H1 (cell line): ENCODE measurements around the gene FRMD4B. TPM values are rescaled to one million over a fixed set of nuclear protein-coding genes. Genes with fewer than 3 reads are reported as not detected.
"Not testable (repeated sequence)": the region's sequence is repeated elsewhere in the genome, so short reads cannot be mapped to it uniquely, and the experiment has no call there.

Experiments
- CTCF ChIA-PET: fragments of 300-600 bp; sonication (Branson Sonifier 250); formaldehyde crosslinking; loops from one replicate; lab custom pipeline; 2021; ENCODE audit not compliant: partially characterized antibody; lab: Charles Lee
- POLR2A ChIA-PET: fragments of 300-600 bp; sonication (Branson Sonifier 250); formaldehyde crosslinking; loops from one replicate; lab custom pipeline; 2021; ENCODE audit warnings: inconsistent platforms; ENCODE audit not compliant: partially characterized antibody; lab: Charles Lee
- DNase-seq, 2 experiments: peaks; one replicate each; pipeline versions ENCODE4 v3.0.0 to v3.0.0-alpha.2; 2010 to 2022; ENCODE audit warnings: low spot score in 2 of 2, low read depth in 1 of 2, mixed read lengths in 1 of 2
- FAIRE-seq: peaks from 2 replicates; lab custom pipeline; 2011; peaks lifted over from hg19 to GRCh38; lab: Jason Lieb, UNC
- H2AFZ ChIP-seq: 2 replicates; pipeline ENCODE4 v1.8.1; 2012; ENCODE audit warnings: low read length, inconsistent platforms
- H2AK5ac ChIP-seq: 2 replicates; pipeline ENCODE4 v1.6.1; 2013; ENCODE audit warnings: low read depth, low read length
- H2BK120ac ChIP-seq: replicated peaks from 2 replicates; pipeline ENCODE3; 2013; ENCODE audit warnings: low read depth, low read length, inconsistent platforms
- H2BK12ac ChIP-seq: 2 replicates; pipeline ENCODE4 v1.6.1; 2013; ENCODE audit warnings: low read depth, low read length
- H2BK15ac ChIP-seq: 2 replicates; pipeline ENCODE4 v1.6.1; 2013; ENCODE audit warnings: low read length
- H2BK20ac ChIP-seq: 2 replicates; pipeline ENCODE4 v1.6.1; 2013; ENCODE audit warnings: low read length
- H2BK5ac ChIP-seq: 2 replicates; pipeline ENCODE4 v1.6.1; 2013; ENCODE audit warnings: low read depth, low read length
- H3K14ac ChIP-seq: 2 replicates; pipeline ENCODE4 v1.6.1; 2013; ENCODE audit warnings: inconsistent platforms; ENCODE audit not compliant: insufficient read length
- H3K18ac ChIP-seq: 2 replicates; pipeline ENCODE4 v1.6.1; 2013; ENCODE audit warnings: low read length; ENCODE audit errors: extremely low read depth
- H3K23ac ChIP-seq: 2 replicates; pipeline ENCODE4 v1.6.1; 2013; ENCODE audit warnings: inconsistent platforms; ENCODE audit not compliant: insufficient read length
- H3K23me2 ChIP-seq: 2 replicates; pipeline ENCODE4 v1.6.1; 2013; ENCODE audit warnings: low read depth, low read length
- H3K27ac ChIP-seq: 2 replicates; pipeline ENCODE4 v1.6.1; 2011; ENCODE audit warnings: low read depth, low read length, inconsistent platforms
- H3K27me3 ChIP-seq, 4 experiments: replicated peaks in 1 of 4; 1 replicate in 1 of 4; 2 replicates in 3 of 4; pipeline versions ENCODE4 v1.6.1 to v1.8.1; 2011 to 2013; ENCODE audit warnings: low read length in 3 of 4, mild to moderate bottlenecking in 3 of 4, inconsistent platforms in 2 of 4, mixed read lengths in 2 of 4, moderate library complexity in 1 of 4; ENCODE audit not compliant: control insufficient read depth in 3 of 4, insufficient read depth in 3 of 4; ENCODE audit errors: extremely low read depth in 1 of 4
- H3K36me3 ChIP-seq, 4 experiments: 2 replicates each; pipeline versions ENCODE4 v1.6.1 to v1.8.1; 2011 to 2013; ENCODE audit warnings: mild to moderate bottlenecking in 4 of 4, low read length in 3 of 4, moderate library complexity in 2 of 4, control low read depth in 1 of 4, inconsistent platforms in 1 of 4; ENCODE audit not compliant: insufficient read depth in 4 of 4, control insufficient read depth in 2 of 4
- H3K4ac ChIP-seq: replicated peaks from 2 replicates; pipeline ENCODE3; 2013; ENCODE audit warnings: low read length, low read depth, mixed read lengths, inconsistent platforms; ENCODE audit not compliant: insufficient read length
- H3K4me1 ChIP-seq, 4 experiments: replicated peaks in 1 of 4; 1 replicate in 1 of 4; 2 replicates in 3 of 4; pipeline versions ENCODE4 v1.6.1 to v1.8.1; 2011 to 2013; ENCODE audit warnings: low read length in 3 of 4, inconsistent platforms in 2 of 4, mixed read lengths in 1 of 4; ENCODE audit not compliant: insufficient read depth in 4 of 4, control insufficient read depth in 3 of 4
- H3K4me2 ChIP-seq, 2 experiments: 2 replicates each; pipeline versions ENCODE4 v1.6.1 to v1.8.1; 2011 to 2013; ENCODE audit warnings: low read depth in 2 of 2, low read length in 2 of 2, control low read depth in 1 of 2, inconsistent platforms in 1 of 2, mild to moderate bottlenecking in 1 of 2; ENCODE audit not compliant: insufficient read depth in 1 of 2
- H3K4me3 ChIP-seq, 4 experiments: fragments of 200-600, 300-600 bp in 1 of 4; sonication (generic), shearing (Covaris generic), sonication (Bioruptor Twin) in 1 of 4; 2 replicates each; pipeline versions ENCODE4 v1.5.1 to v1.8.1; 2011 to 2016; ENCODE audit warnings: low read length in 4 of 4, low read depth in 3 of 4, control low read depth in 2 of 4, inconsistent platforms in 2 of 4, mild to moderate bottlenecking in 2 of 4, mixed read lengths in 1 of 4, moderate library complexity in 1 of 4; ENCODE audit not compliant: insufficient read depth in 2 of 4; ENCODE audit errors: extremely low read depth in 1 of 4
- H3K56ac ChIP-seq: replicated peaks from 2 replicates; pipeline ENCODE3; 2013; ENCODE audit warnings: low read depth, mild to moderate bottlenecking, mixed read lengths, low read length, inconsistent platforms; ENCODE audit not compliant: insufficient read length
- H3K79me1 ChIP-seq: 2 replicates; pipeline ENCODE4 v1.6.1; 2013; ENCODE audit warnings: low read depth, low read length, control low read depth
- H3K79me2 ChIP-seq, 2 experiments: 2 replicates each; pipeline versions ENCODE4 v1.6.1 to v1.8.1; 2012 to 2013; ENCODE audit warnings: low read length in 2 of 2, mild to moderate bottlenecking in 2 of 2, inconsistent platforms in 1 of 2; ENCODE audit not compliant: insufficient read depth in 2 of 2, control insufficient read depth in 1 of 2
- H3K9ac ChIP-seq, 4 experiments: replicated peaks in 1 of 4; 1 replicate in 1 of 4; 2 replicates in 3 of 4; pipeline versions ENCODE4 v1.6.1 to v1.8.1; 2011 to 2013; ENCODE audit warnings: low read depth in 3 of 4, low read length in 3 of 4, control low read depth in 2 of 4, mild to moderate bottlenecking in 2 of 4, moderate library complexity in 2 of 4, inconsistent platforms in 1 of 4; ENCODE audit errors: extremely low read depth in 1 of 4
- H3K9me3 ChIP-seq, 2 experiments: 2 replicates each; pipeline versions ENCODE4 v1.6.1 to v1.8.1; 2012 to 2013; ENCODE audit warnings: mild to moderate bottlenecking in 2 of 2, moderate library complexity in 2 of 2, control low read depth in 1 of 2, inconsistent platforms in 1 of 2, low read depth in 1 of 2, low read length in 1 of 2, mixed read lengths in 1 of 2; ENCODE audit not compliant: insufficient read depth in 2 of 2
- H4K20me1 ChIP-seq, 2 experiments: replicated peaks in 1 of 2; 2 replicates each; pipeline versions ENCODE3 to v1.8.1; 2011 to 2013; ENCODE audit warnings: inconsistent platforms in 2 of 2, low read length in 2 of 2, mild to moderate bottlenecking in 1 of 2; ENCODE audit not compliant: insufficient read depth in 2 of 2, control insufficient read depth in 1 of 2
- H4K5ac ChIP-seq: 2 replicates; pipeline ENCODE4 v1.6.1; 2013; ENCODE audit warnings: low read length, low read depth, mixed read lengths, inconsistent platforms; ENCODE audit not compliant: insufficient read length
- H4K8ac ChIP-seq: 2 replicates; pipeline ENCODE4 v1.8.0; 2013; ENCODE audit warnings: mild to moderate bottlenecking, moderate library complexity, low read length, inconsistent platforms; ENCODE audit not compliant: insufficient read depth; ENCODE audit errors: extremely low read depth
- H4K91ac ChIP-seq: replicated peaks from 2 replicates; pipeline ENCODE3; 2013; ENCODE audit warnings: low read length, mixed read lengths, inconsistent platforms; ENCODE audit not compliant: insufficient read length
- KDM1A ChIP-seq: fragments of 200-600, 300-600 bp; sonication (generic); IDR thresholded peaks from 2 replicates; pipeline ENCODE4 v1.7.1; 2016; ENCODE audit warnings: mild to moderate bottlenecking, low read length, borderline replicate concordance
- WGBS, 2 experiments: shearing (Covaris generic) in 1 of 2; methylation state at CpG; one replicate each; pipeline versions ENCODE4 v1.1.6 to v1.1.7; 2013 to 2015; ENCODE audit warnings: low lambda C conversion rate in 2 of 2, mixed read lengths in 2 of 2, inconsistent platforms in 1 of 2, low coverage in 1 of 2, missing lambda C conversion rate in 1 of 2; ENCODE audit not compliant: insufficient replicate concordance in 2 of 2, insufficient coverage in 1 of 2, insufficient read length in 1 of 2; ENCODE audit errors: extremely low coverage in 1 of 2, missing lambda C conversion rate in 1 of 2; 5-methylcytosine and 5-hydroxymethylcytosine counted together
- polyA plus RNA-seq, 7 experiments: library from polyadenylated mRNA; depleted of rRNA in 3 of 7; stranded (reverse) in 5 of 7; unstranded in 2 of 7; fragments of >200 nt in 5 of 7; fragments of 200-250 nt in 2 of 7; gene quantifications; 1 replicate in 5 of 7; 2 replicates in 1 of 7; 4 replicates in 1 of 7; pipeline versions ENCODE4 v1.2.1 to v1.2.3, GENCODE V29; 2011 to 2013; ENCODE audit warnings: missing spikeins in 2 of 7, mixed read lengths in 2 of 7
- total RNA-seq: library from RNA; stranded (reverse); fragmentation: NEBNext Ultra II Directional; extraction: Animal tissue kit (Norgen Biotek cat#: 25700); gene quantifications from 2 replicates; pipeline ENCODE4 v1.2.1, GENCODE V29; 2021

Gene FRMD4B
- total and polyA plus RNA-seq, 2 of the 8 experiments (the other 6 are each of a cell fraction or from before 2014, with no cell fraction given), result 2.7 to 7.2 TPM

- TF ChIP-seq KDM1A, result peak; percentile 24; the same call in 1 of the 2 replicates
- H3K9me3 ChIP-seq, H4K20me1 ChIP-seq, H3K27ac ChIP-seq, H3K79me2 ChIP-seq, H3K14ac ChIP-seq, H4K8ac ChIP-seq, FAIRE-seq, H3K4me3 ChIP-seq, H3K4ac ChIP-seq, H2BK120ac ChIP-seq, H3K4me1 ChIP-seq, H3K56ac ChIP-seq, H2AK5ac ChIP-seq, H3K23ac ChIP-seq, POLR2A ChIA-PET, H2BK20ac ChIP-seq, H3K23me2 ChIP-seq, H3K18ac ChIP-seq, H3K9ac ChIP-seq, H3K4me2 ChIP-seq, H2AFZ ChIP-seq, H2BK5ac ChIP-seq, H2BK12ac ChIP-seq, DNase-seq, H4K91ac ChIP-seq, H3K27me3 ChIP-seq, H3K79me1 ChIP-seq, H4K5ac ChIP-seq, H3K36me3 ChIP-seq, H2BK15ac ChIP-seq: not testable (repeated sequence)
- CTCF ChIA-PET, result interaction anchor here (1.3 to 8.9 kb wide), 7 partner anchors 9 to 160 kb away, joined by 3 to 95 read pairs (median 13); no protein-coding TSS in a partner anchor
- WGBS, 2 experiments, result 85% methylated on average over 4 of the region's 4 CpGs; no CpG with 5 or more reads in 1 of the 2 experiments
Measured at GRCh38 chr3:69322512-69322911, 63.4 kb downstream of the FRMD4B start.
